GM21723 (cell line): ENCODE measurements around the gene TMEM116.

Source experiments
- ATAC-seq: cut with Tn5 transposase; IDR thresholded peaks from one replicate; pipeline ENCODE4 v1.9.1; 2021; ENCODE audit warnings: mild to moderate bottlenecking, moderate library complexity; ENCODE audit not compliant: unreplicated experiment

TMEM116 gene

GRCh38 chr12:111905502-111905901 lies 107.5 kb downstream of the TMEM116 start:
- ATAC-seq = no peak

DNA sequence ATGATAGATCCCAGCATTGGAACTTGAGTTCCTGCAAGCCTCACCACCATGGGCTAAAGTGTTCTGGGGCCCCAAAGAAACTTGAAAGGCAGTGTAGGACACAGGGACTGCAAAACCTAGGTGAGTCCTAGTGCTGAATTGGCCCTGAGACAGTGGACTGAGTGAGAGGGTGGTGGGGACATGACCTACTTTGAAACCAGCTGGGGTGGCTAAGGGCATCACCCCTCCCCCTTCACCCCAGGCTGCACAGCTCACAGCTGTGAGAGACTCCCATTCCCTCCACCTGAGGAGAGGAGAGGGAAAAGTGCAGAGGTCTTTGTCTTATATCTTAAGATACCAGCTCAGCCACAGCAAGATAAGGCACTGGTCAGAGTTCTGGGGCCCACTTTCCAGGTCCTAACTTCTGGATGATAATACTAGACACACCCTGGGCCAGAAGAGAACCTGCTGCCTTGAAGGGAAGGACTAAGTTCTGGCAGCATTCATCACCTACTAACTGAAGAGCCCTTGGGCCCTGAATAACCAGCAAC lies 108.5 kb downstream of the TMEM116 start:
- ATAC-seq = no peak

GRCh38 chr12:111901182-111901581 lies 111.8 kb downstream of the TMEM116 start:
- no peak for ATAC-seq

DNA sequence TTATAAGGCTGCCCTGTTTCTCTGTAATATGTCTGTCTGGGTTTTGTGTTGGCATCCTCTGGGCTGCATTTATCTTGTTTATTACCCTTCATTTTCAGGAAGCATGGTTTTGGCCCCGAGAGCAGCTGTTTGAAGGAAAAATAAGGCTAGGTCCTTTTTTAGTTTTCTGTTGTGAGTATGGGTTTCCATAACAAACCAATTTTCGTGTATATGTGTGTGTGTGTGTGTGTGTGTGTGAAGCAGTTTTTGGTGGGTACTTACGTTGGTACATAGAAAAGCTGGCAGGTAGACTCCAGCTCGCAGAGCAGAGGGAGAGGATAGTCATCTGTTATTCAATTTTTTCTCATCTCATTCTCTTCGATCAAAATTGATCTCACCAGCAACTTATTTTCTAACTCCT lies 118.4 kb downstream of the TMEM116 start:
- no peak for ATAC-seq

DNA sequence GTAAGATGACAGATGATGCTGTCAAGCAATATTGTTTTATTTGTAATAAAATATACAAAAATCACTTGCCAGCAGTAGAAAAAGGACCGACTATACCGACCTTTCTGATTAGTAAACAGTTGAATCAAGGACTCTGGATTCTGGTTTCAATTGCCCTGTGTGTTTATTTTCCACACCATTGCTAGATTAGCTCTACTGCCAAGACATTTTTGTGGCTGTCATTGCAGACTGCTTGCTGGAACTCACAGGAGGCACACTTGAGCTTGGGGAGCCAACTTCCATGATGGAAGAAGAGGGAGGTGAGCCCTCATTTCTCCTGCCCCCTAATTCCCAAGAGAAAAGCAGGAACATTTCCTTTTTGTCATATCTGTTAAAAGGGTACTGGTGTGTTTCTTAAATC lies 119.7 kb downstream of the TMEM116 start:
- no peak for ATAC-seq

DNA sequence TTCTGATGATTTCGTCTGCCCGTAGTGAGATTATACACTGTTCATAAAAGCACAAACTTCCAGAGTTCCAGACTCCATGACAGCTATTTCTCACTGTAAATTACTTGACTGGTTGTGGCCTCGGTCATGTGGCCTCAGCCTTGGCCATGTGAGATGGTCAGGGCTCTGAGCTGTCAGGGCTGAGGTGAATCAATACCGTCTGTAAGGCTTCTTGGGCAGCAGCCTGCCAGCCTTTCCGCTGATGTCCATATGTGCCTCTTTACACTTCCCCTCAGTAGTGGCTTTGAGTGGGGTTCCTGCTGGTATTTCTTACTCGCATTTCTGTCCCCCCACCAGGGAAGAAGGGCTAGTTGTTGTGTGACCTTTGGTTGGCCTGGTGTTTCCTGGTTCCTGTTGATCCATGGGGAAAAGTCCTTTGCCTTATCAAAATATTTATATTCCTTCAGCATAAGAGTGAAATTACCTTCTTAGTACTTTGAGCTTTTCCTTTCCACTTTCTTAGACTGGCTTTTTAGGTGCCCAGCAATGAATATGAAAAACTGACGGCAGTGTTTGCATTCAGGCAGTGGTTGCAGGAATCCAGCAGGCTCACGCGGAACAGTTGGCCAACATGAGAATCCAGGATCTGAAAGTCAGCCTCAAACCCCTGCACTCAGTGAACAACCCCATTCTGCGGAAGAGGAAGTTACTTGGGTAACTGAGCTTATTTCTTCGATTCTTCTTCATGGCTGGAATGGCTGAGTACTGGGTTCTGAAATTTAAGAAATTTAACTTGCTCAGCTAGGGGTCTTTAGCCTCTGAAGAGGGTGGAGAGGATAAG lies 124.8 kb downstream of the TMEM116 start:
- ATAC-seq = no peak

DNA sequence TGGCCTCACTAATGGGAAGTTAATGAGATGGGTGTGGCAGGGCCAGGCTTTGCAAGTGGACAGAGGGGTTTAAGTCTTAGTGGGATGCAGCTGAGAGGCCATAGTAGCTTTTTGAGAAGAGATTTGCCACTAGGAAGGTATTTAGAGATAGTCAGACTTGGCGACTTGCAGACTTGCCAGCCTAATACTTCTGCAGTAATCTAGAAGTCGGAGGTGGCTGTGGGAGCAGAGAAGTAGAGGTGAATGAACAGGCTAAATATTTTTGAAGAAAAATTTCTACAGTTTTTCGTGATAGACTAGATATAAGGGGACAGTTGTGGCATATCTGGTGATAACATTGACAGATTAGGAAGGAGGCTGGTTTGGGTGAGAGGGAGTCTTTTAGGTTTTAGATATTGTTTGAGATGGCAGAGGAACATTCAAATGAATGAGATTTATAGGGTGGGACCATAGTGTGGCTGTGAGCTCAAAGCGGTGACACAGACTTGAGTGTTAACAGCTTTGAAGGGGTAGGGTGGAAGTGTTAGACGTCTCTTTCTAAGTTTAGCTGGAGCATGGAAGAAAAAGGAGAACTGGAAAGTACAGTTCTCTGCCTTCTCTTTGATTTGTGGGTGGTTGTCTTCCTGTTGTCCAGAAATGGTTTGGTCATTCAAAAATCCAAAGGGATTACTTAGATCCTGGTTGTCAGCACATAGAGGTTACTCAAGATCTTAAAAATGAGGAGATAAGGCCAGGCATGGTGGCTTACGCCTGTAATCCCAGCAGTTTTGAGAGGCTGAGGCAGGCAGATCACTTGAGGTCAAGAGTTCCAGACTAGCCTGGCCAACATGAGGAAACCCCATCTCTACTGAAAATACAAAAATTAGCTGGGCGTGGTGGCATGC lies 126.1 kb downstream of the TMEM116 start:
- no peak for ATAC-seq

DNA sequence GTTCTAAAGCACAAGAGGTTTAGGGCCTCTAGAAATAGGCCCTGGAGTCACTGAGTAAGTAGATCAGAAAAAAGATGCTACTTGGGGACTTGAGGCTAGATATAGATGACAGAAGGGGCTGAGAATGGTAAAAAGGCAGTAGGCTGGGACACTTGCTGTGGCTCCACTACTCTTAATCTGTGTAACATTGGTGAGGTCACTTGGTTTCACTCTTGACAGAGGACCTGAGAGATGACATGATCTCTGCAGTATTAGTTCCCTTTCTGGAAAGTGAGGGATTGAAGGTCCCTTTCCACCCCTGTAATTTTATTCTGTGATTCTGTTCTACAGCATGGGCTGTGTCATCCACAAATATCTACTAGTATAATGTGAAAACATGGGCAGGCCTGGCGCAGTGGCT lies 131.2 kb downstream of the TMEM116 start:
- no peak for ATAC-seq
